Body of pancreas (tissue), 4 donors: ENCODE results near the gene SIGLEC10.

Experiments used
- POLR2A ChIP-seq, 3 donors: fragments of 450-650 bp; IDR thresholded peaks; one replicate each; pipeline ENCODE4 v1.6.1; 2016; ENCODE audit warnings: antibody characterized with exemption in 3 of 3, mild to moderate bottlenecking in 2 of 3
- TF ChIP-seq, protein P1 (sequence below), 7 experiments: fragments of 450-650 bp in 4 of 7; fragments of 200-600 bp in 3 of 7; sonication (generic) in 3 of 7; IDR thresholded peaks; one replicate each; pipeline ENCODE4 v1.5.1; 2016 to 2019; ENCODE audit warnings: antibody characterized with exemption in 7 of 7

- TF ChIP-seq, protein P1, sequence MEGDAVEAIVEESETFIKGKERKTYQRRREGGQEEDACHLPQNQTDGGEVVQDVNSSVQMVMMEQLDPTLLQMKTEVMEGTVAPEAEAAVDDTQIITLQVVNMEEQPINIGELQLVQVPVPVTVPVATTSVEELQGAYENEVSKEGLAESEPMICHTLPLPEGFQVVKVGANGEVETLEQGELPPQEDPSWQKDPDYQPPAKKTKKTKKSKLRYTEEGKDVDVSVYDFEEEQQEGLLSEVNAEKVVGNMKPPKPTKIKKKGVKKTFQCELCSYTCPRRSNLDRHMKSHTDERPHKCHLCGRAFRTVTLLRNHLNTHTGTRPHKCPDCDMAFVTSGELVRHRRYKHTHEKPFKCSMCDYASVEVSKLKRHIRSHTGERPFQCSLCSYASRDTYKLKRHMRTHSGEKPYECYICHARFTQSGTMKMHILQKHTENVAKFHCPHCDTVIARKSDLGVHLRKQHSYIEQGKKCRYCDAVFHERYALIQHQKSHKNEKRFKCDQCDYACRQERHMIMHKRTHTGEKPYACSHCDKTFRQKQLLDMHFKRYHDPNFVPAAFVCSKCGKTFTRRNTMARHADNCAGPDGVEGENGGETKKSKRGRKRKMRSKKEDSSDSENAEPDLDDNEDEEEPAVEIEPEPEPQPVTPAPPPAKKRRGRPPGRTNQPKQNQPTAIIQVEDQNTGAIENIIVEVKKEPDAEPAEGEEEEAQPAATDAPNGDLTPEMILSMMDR (IDR thresholded peaks at IDR 0.05), result no peak
- no peak for TF ChIP-seq POLR2A (IDR thresholded peaks at IDR 0.05)
These were observed 18.2 kb downstream of the SIGLEC10 start for GRCh38 chr19:51399231-51399630.
